ENCODE measurements around the gene TEAD4. TPM values are rescaled to one million over a fixed set of nuclear protein-coding genes. Genes with fewer than 3 reads are reported as not detected.

The TEAD4 gene
- total RNA-seq, 1 donor from 2014 or later = 48.8 TPM

GRCh38 chr12:2930865-2931264 lies 28.3 kb upstream of the TEAD4 start:
- H3K4me3 ChIP-seq (ENCODE audit: low read depth, low read length) = no peak overlapping the region
- TF ChIP-seq CTCF (conservative IDR thresholded peaks at IDR 0.05; ENCODE audit: low read depth, low read length) = no peak
- no peak for DNase-seq (ENCODE audit: low read depth)

DNA sequence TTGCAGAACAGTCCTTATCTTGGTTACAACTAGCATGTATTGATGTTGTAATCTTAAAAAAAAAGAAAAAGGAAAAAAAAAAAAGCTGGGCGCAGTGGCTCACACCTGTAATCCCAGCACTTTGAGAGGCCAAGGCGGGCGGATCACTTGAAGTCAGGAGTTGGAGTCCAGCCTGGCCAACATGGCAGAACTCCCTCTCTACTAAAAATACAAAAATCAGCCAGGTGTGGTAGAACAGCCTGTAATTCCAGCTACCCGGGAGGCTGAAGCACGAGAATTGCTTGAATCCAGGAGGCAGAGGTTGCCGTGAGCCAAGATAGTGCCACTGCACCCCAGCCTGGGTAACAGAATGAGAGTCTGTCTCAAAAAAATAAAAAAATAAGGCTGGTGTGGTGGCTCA lies 25.6 kb upstream of the TEAD4 start:
- TF ChIP-seq CTCF (conservative IDR thresholded peaks at IDR 0.05; ENCODE audit: low read depth, low read length) = no peak

DNA sequence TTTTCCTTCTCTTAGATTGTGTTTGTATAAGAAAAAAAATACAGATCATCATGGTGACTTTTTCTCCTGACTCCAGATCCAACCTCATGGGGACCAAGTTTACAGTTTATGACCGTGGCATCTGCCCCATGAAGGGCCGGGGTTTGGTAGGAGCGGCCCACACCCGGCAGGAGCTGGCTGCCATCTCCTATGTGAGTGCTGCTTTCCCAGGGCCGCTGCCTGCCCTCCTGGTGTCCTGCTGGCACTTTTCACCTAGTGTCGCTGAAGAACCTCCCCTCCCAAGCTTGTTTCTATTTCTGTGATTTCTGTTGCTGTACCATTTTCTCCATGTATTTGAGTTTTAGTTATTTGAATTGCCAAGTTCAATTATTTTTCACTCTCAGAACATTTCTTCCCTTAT lies 24.8 kb upstream of the TEAD4 start:
- no peak overlapping the region for H3K4me3 ChIP-seq (ENCODE audit: low read depth, low read length)
- no peak for TF ChIP-seq CTCF (conservative IDR thresholded peaks at IDR 0.05; ENCODE audit: low read depth, low read length)
- no peak for DNase-seq (ENCODE audit: low read depth)

More for the DNA sequence above, 25.6 kb upstream of the TEAD4 start:
- no peak overlapping the region for H3K4me3 ChIP-seq (ENCODE audit: low read depth, low read length)
- DNase-seq (ENCODE audit: low read depth) = no peak

GRCh38 chr12:2936301-2936700 lies 22.9 kb upstream of the TEAD4 start:
- H3K4me3 ChIP-seq (ENCODE audit: low read depth, low read length) = no peak overlapping the region
- DNase-seq (ENCODE audit: low read depth) = no peak
- TF ChIP-seq CTCF (conservative IDR thresholded peaks at IDR 0.05; ENCODE audit: low read depth, low read length) = no peak

DNA sequence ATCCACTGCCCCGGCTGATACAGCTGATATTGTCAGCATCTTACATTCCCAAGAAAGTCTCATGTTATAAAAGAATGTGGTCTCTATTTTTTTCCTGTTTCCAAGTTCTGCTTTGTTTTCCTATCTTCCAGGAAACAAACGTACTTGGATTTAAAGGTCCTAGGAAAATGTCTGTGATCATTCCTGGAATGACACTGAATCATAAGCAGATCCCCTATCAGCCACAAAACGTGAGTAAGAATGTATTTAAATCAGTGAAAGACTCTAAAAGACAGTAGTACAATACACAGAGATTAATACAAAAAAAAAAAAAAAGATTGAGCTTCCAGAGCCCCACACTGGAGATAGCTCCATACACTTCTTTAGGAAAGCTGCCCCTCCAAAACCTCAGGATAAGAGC lies 21.7 kb upstream of the TEAD4 start:
- TF ChIP-seq CTCF (conservative IDR thresholded peaks at IDR 0.05; ENCODE audit: low read depth, low read length) = no peak
- H3K4me3 ChIP-seq (ENCODE audit: low read depth, low read length) = no peak overlapping the region
- DNase-seq (ENCODE audit: low read depth) = no peak

DNA sequence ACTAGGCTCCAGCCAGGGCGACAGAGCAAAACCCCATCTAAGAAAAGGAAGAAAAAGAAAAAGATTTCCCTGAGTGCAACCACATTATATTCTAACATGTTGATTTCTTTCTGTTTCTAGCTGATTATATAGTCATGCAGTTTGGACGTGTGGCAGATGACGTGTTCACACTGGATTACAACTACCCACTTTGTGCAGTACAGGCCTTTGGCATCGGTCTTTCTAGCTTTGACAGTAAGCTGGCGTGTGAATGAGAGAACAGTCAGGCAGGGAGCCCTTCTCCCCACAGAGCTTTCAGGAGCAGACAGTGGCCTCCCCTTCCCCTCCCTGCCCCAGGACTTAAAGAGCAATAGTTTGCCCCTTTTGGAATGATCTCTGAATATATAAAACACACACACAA lies 20.0 kb upstream of the TEAD4 start:
- no peak for DNase-seq (ENCODE audit: low read depth)
- no peak overlapping the region for H3K4me3 ChIP-seq (ENCODE audit: low read depth, low read length)
- no peak for TF ChIP-seq CTCF (conservative IDR thresholded peaks at IDR 0.05; ENCODE audit: low read depth, low read length)

- H3K4me3 ChIP-seq (ENCODE audit: low read depth, low read length) = no peak overlapping the region
- no peak for DNase-seq (ENCODE audit: low read depth)
- TF ChIP-seq CTCF (conservative IDR thresholded peaks at IDR 0.05; ENCODE audit: low read depth, low read length) = no peak
Observed at GRCh38 chr12:2940564-2940963, 18.6 kb upstream of the TEAD4 start.

All from epithelial cell of proximal tubule (primary cell).